Measurements from ENCODE around the gene FRZB. TPM values are rescaled to one million over a fixed set of nuclear protein-coding genes. Genes with fewer than 3 reads are reported as not detected.

The FRZB gene
- total RNA-seq, 3 donors from 2014 or later = 1.8 to 12.0 (median 2.9) TPM

DNA sequence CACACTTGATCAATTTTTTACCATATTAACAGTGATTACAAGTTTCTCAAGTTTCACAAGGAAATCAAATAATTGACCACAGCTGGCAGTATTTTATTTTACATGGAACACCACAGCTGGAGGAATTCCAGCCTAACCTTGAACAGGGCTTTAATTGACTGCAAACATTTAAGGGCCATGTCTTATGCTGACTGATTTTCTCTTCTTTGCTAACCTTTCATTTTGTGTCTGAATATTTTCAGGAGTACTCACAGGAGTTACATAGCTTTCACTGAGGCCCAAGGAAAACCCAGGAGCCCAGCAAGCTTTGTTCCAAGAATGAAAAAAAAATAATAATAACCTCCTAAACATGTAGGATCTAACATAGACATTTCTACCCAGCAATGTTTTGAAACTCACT lies 49.6 kb downstream of the FRZB start:
- TF ChIP-seq POLR2A (IDR thresholded peaks at IDR 0.05) (no peak), POLR2AphosphoS5 (IDR thresholded peaks at IDR 0.05) (no peak)
- TF ChIP-seq, protein P1, sequence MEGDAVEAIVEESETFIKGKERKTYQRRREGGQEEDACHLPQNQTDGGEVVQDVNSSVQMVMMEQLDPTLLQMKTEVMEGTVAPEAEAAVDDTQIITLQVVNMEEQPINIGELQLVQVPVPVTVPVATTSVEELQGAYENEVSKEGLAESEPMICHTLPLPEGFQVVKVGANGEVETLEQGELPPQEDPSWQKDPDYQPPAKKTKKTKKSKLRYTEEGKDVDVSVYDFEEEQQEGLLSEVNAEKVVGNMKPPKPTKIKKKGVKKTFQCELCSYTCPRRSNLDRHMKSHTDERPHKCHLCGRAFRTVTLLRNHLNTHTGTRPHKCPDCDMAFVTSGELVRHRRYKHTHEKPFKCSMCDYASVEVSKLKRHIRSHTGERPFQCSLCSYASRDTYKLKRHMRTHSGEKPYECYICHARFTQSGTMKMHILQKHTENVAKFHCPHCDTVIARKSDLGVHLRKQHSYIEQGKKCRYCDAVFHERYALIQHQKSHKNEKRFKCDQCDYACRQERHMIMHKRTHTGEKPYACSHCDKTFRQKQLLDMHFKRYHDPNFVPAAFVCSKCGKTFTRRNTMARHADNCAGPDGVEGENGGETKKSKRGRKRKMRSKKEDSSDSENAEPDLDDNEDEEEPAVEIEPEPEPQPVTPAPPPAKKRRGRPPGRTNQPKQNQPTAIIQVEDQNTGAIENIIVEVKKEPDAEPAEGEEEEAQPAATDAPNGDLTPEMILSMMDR (IDR thresholded peaks at IDR 0.05) = no peak
- H3K36me3 ChIP-seq = no peaks in the 10 kb centered on the region
- no peaks in the 10 kb centered on the region for H3K4me1 ChIP-seq
- H3K27ac ChIP-seq = no peak overlapping the region
- no peak for DNase-seq (ENCODE audit: low spot score in 2 of 2)
- no peaks in the 10 kb centered on the region for H3K9me3 ChIP-seq
- no peak overlapping the region for H3K4me3 ChIP-seq
- H3K27me3 ChIP-seq = no peaks in the 10 kb centered on the region
- intact Hi-C loops (cut with DNase I; ENCODE audit: low total_unique reads) = no loop called here

DNA sequence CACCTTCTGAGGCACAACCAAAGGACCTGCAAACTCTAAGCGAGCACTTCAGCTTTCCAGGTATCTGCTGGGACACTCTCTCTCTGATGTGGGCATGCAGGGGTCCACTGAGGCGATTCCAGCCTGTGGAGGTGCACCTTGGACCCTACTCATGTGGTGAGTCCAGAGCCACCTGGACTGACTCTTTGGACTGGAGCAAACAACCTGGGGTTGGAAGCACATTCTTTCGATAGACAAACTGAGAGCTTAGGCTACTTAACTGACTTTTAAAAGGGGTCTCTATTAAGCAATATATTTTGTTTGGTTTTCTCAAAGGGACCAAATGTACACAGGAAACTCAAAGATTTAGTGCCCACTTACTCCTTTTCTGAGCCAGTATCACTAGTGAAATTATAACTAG lies 51.6 kb downstream of the FRZB start:
- TF ChIP-seq POLR2A (IDR thresholded peaks at IDR 0.05) = no peak
- TF ChIP-seq, protein P1 (IDR thresholded peaks at IDR 0.05) = no peak
- no peak for TF ChIP-seq POLR2AphosphoS5 (IDR thresholded peaks at IDR 0.05)
- Histone ChIP-seq H3K4me3 (no peak overlapping the region), H3K9me3 (no peaks in the 10 kb centered on the region), H3K27me3 (no peaks in the 10 kb centered on the region), H3K27ac (no peak overlapping the region), H3K4me1 (no peaks in the 10 kb centered on the region), H3K36me3 (no peaks in the 10 kb centered on the region)
- no peak for DNase-seq (ENCODE audit: low spot score in 2 of 2)
- intact Hi-C loops (cut with DNase I; ENCODE audit: low total_unique reads) = no loop called here

DNA sequence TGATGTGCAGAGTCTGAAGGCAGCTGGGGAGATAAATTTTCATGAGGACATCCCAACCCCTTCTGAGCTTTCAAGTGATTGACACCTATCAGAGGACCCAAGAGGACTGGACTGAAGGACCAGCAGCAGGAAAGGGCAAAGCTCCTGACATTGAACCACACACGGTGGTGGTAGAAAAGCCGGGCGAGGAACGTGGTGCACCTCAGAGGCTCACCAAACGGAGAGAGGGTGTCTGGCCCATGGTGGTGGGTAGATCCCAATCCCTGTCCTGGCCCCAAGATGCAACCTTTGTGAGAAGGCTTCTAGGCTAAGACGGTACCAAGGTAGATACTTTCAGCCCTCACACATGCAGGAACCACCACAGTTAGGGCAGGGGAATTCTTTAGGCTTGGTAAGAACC lies 52.1 kb downstream of the FRZB start:
- Histone ChIP-seq H3K36me3 (no peaks in the 10 kb centered on the region), H3K27me3 (no peaks in the 10 kb centered on the region), H3K9me3 (no peaks in the 10 kb centered on the region), H3K4me1 (no peaks in the 10 kb centered on the region), H3K4me3 (no peak overlapping the region), H3K27ac (no peak overlapping the region)
- no peak for DNase-seq (ENCODE audit: low spot score in 2 of 2)
- TF ChIP-seq POLR2AphosphoS5 (IDR thresholded peaks at IDR 0.05) (no peak), POLR2A (IDR thresholded peaks at IDR 0.05) (no peak)
- TF ChIP-seq, protein P1 (IDR thresholded peaks at IDR 0.05) = no peak
- intact Hi-C loops (cut with DNase I; ENCODE audit: low total_unique reads) = no loop called here

- no peak overlapping the region for H3K4me3 ChIP-seq
- no peaks in the 10 kb centered on the region for H3K27me3 ChIP-seq
- no peak for DNase-seq (ENCODE audit: low spot score in 2 of 2)
- intact Hi-C loops (cut with DNase I; ENCODE audit: low total_unique reads) = no loop called here
- H3K36me3 ChIP-seq = no peaks in the 10 kb centered on the region
- TF ChIP-seq, protein P1 (IDR thresholded peaks at IDR 0.05) = no peak
- no peak for TF ChIP-seq POLR2AphosphoS5 (IDR thresholded peaks at IDR 0.05)
- no peak for TF ChIP-seq POLR2A (IDR thresholded peaks at IDR 0.05)
- H3K27ac ChIP-seq = no peak overlapping the region
- no peaks in the 10 kb centered on the region for H3K9me3 ChIP-seq
- H3K4me1 ChIP-seq = no peaks in the 10 kb centered on the region
Observed at GRCh38 chr2:182810087-182810486, 56.4 kb downstream of the FRZB start.

- Histone ChIP-seq H3K4me1 (no peaks in the 10 kb centered on the region), H3K27ac (no peak overlapping the region), H3K27me3 (no peaks in the 10 kb centered on the region), H3K36me3 (no peaks in the 10 kb centered on the region), H3K4me3 (no peak overlapping the region), H3K9me3 (no peaks in the 10 kb centered on the region)
- DNase-seq (ENCODE audit: low spot score in 2 of 2) = no peak
- TF ChIP-seq POLR2A (IDR thresholded peaks at IDR 0.05) = no peak
- TF ChIP-seq, protein P1 (IDR thresholded peaks at IDR 0.05) = no peak
- TF ChIP-seq POLR2AphosphoS5 (IDR thresholded peaks at IDR 0.05) = no peak
- intact Hi-C loops (cut with DNase I; ENCODE audit: low total_unique reads) = no loop called here
Observed at GRCh38 chr2:182807319-182807718, 59.1 kb downstream of the FRZB start.
